ENCODE data around the gene NPHP4. TPM values are rescaled to one million over a fixed set of nuclear protein-coding genes. Genes with fewer than 3 reads are reported as not detected.

Gene NPHP4
- total RNA-seq, 1 donor from 2014 or later, result 8.8 TPM

GRCh38 chr1:6030547-6031261 is 38.5 kb upstream of the NPHP4 start:
- DNase-seq (ENCODE audit: low read depth), result no peak
- TF ChIP-seq CTCF (conservative IDR thresholded peaks at IDR 0.05; ENCODE audit: low read depth, low read length), result no peak
- no peak overlapping the region for H3K4me3 ChIP-seq (ENCODE audit: low read depth, low read length)

- no peak overlapping the region for H3K4me3 ChIP-seq (ENCODE audit: low read depth, low read length)
- no peak for DNase-seq (ENCODE audit: low read depth)
- TF ChIP-seq CTCF (conservative IDR thresholded peaks at IDR 0.05; ENCODE audit: low read depth, low read length), result no peak
These were observed 37.9 kb upstream of the NPHP4 start for GRCh38 chr1:6030132-6030531.

GRCh38 chr1:6029351-6029750 is 37.1 kb upstream of the NPHP4 start:
- no peak overlapping the region for H3K4me3 ChIP-seq (ENCODE audit: low read depth, low read length)
- no peak for TF ChIP-seq CTCF (conservative IDR thresholded peaks at IDR 0.05; ENCODE audit: low read depth, low read length)
- DNase-seq (ENCODE audit: low read depth), result no peak

- no peak for DNase-seq (ENCODE audit: low read depth)
- TF ChIP-seq CTCF (conservative IDR thresholded peaks at IDR 0.05; ENCODE audit: low read depth, low read length), result no peak
- no peak overlapping the region for H3K4me3 ChIP-seq (ENCODE audit: low read depth, low read length)
These were observed 36.0 kb upstream of the NPHP4 start for GRCh38 chr1:6028042-6028850.

GRCh38 chr1:6027591-6027990 is 35.4 kb upstream of the NPHP4 start:
- DNase-seq (ENCODE audit: low read depth), result no peak
- TF ChIP-seq CTCF (conservative IDR thresholded peaks at IDR 0.05; ENCODE audit: low read depth, low read length), result no peak
- no peak overlapping the region for H3K4me3 ChIP-seq (ENCODE audit: low read depth, low read length)

GRCh38 chr1:6026095-6026809 is 34.0 kb upstream of the NPHP4 start:
- DNase-seq (ENCODE audit: low read depth), result no peak
- H3K4me3 ChIP-seq (ENCODE audit: low read depth, low read length), result peak overlapping the region; percentile 39
- no peak for TF ChIP-seq CTCF (conservative IDR thresholded peaks at IDR 0.05; ENCODE audit: low read depth, low read length)

Data from epithelial cell of proximal tubule (primary cell).